Measurements from ENCODE around the gene NBPF3.
A peak's percentile ranks its signal among the peaks of the same experiment; 100 is the strongest.

The NBPF3 gene

DNA sequence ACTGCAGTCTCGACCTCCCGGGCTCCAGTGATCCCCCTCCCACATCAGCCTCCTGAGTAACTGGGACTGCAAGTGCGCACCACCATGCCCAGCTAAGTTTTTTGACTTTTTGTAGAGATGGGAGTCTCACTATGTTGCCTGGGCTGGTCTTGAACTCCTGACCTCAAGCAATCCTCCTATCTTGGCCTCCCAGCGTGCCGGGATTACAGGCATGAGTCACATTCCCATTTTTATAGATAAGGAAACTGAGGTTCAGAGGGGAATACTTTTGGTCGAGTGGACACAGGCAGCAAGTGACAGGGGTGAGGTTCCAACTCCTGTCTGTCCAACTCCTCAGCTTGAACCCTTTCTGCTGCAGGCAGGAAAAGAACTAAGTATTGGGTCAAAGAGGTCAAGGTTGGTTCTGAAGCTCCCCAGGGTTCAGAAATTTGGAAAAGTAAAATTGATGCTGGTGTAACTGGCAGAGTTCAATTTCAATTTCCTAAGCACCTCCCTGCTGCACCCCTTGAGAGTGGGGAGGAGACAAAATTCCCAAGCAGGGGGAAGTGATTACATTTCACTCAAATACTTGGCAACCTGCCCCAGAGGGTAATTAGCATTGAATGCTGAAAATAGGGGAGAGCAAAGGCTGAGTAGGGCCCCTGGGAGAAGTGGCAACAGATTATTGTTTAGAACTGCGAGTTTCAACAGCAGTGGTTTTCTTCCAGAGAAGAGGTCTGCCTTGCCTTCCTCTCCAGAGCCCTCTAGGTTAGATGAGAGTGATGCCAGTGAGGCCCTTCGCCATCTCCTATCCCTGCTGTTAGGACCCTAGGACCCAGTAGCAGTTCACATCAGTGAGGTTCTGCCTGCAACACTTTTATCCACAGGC is 51.8 kb downstream of the NBPF3 start:
- no peak for FAIRE-seq
- no peak for DNase-seq (ENCODE audit: insufficient read length, low spot score)

DNA sequence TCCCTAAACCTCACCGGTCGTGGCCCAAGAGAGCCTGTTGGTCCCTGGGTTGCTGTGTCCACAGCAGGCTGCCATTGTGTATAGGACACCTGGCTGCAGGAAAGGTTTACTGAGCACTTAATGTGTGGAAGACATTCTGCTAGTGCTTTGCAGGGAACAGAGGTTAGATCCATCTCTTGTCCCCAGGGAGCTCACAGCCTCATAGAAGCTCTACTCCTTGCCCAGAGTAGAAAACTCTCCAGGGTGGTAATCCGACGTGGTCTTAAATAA is 52.4 kb downstream of the NBPF3 start:
- no peak for DNase-seq (ENCODE audit: insufficient read length, low spot score)
- FAIRE-seq = no peak

- FAIRE-seq = no peak
- DNase-seq (ENCODE audit: insufficient read length, low spot score) = no peak
These were observed 54.3 kb downstream of the NBPF3 start for GRCh38 chr1:21494196-21494595.

DNA sequence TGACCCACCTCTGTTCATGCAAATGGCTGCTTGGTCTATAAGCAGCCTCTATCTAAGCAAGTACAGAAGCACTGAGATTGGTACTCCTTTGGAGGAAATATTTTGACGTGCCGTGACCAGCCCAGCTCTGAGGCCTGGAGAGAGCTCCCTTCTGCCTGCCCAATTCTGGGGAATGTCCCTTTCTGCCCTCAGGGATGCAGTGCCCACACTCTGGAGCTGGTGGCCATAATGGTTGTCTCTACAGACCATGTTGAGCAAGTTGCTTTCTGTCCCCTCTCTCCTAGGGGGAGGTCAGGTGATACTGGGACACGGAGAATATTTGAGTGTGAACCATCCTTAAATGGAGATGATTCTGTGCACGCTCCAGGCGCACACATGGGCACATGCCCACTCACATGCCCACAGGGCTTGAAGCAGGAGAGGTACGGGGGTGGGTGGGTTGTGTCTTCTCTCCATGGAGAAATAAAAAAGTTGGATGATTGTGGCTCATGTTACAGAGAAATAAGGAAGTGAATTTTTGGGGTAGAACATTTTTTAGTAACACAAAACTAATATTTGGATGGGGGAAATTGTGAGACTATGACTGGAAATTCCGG is 55.4 kb downstream of the NBPF3 start:
- no peak for DNase-seq (ENCODE audit: insufficient read length, low spot score)
- no peak for FAIRE-seq

GRCh38 chr1:21496063-21496462 is 56.1 kb downstream of the NBPF3 start:
- DNase-seq (ENCODE audit: insufficient read length, low spot score) (no peak), FAIRE-seq (no peak)

DNA sequence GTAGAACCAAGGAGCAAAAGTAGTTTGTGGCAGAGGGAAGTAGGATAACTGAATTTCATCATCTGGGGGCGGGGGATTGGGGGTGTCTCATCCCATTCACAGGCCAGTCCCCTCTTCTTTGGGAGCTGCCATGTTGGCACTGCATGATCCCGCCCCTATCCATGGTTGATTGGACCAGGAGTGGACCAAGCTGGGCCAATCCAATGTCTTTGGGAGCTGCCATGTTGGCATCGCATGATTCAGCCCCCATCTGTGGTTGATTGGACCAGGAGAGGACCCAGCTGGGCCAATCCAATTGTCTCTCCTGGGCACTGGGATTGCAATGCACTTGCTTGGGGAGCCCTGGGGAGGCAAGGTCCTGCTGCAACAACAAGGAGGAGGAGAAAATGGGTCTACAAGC is 56.9 kb downstream of the NBPF3 start:
- DNase-seq (ENCODE audit: insufficient read length, low spot score) (no peak), FAIRE-seq (no peak)

DNA sequence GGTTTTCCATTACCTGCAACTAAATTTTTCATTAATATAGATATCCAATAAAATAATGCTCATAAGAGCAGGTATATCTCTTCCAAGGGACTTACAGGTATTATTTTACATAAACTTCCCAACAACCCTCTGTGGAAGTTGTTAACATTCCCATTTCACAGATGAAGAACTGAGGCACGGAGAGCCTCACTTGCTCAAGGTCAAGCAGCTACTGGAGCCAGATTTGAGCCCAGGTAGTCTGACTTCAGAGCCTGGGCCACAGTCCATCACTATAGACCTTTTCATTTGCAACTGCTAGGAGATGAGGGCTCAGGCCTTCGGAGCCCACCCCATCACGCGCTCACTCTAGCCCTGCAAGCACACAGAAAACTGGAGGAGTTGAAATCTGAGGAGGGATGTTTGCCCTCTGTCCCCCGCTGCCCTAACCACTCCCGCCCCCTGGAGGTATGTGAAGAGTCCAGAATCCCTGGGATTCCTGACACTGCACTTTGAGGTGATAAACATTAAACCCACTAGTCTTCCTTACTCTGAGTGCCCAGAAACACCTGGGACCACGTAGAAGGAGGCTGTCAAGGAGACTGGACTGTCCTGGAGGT is 57.6 kb downstream of the NBPF3 start:
- no peak for FAIRE-seq
- no peak for DNase-seq (ENCODE audit: insufficient read length, low spot score)

DNA sequence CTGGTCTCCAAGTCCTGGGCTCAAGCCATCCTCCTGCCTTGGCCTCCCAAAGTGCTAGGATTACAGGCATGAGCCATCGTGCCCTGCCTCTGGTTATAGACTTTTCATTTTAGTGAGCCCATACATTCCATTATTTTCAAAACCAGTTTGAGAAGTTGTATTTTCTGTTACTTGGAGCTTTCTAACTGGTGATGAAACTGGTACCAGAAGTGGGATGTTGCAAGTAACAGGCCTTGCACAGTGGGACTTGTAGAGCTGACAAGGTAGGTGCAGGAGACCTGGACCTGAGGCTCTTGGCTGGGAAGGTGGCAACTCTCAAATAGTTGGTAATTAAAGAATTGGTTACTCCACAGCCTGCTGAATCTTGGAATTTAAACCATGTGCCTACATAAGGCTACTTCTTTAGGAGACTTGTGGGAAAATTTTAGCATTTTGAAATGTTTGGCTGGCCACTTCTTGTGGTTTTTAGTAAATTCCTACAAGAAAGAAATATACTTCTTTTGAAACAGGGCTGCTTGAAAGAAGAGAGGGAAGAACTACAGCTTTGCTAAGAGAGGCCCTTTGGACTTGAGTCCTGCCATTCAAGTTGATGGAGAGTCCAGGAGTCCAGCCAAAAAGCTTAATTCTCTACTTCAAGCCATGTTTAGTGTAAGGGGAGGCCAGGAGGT is 59.5 kb downstream of the NBPF3 start:
- FAIRE-seq (no peak), DNase-seq (ENCODE audit: insufficient read length, low spot score) (no peak)

DNA sequence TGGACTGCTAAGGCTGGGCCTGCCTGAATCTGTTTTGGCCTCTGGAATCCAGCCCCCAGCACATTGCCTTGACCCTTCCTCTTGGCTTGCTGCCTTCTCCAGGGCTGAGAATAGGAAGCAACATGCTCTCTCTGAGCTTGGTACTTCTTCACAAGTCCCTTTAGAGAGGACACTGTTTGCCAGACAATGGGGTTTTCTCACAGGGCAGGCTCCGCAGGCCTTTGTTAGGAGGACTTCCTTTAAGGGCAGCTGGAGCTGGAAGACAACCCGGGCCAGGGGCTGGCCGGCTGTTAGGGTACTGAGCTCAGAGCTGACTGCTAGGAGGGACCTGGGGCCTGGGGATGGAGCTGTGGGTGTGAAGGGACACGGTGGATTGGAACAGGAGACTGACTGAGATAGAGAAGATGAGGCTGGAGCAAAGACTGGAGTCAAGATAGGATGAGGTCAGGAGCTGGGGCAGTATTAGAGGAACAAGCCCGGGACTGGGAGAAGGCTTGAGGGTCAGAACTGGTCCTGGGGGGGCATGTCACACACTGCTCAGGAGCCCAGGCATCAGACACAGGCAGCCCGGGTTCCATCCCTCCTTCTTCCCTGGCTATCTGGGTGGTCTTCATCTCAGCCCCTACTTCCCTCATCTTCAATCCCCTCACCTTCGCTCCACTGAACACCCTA is 63.9 kb downstream of the NBPF3 start:
- FAIRE-seq (no peak), DNase-seq (ENCODE audit: insufficient read length, low spot score) (no peak)

DNA sequence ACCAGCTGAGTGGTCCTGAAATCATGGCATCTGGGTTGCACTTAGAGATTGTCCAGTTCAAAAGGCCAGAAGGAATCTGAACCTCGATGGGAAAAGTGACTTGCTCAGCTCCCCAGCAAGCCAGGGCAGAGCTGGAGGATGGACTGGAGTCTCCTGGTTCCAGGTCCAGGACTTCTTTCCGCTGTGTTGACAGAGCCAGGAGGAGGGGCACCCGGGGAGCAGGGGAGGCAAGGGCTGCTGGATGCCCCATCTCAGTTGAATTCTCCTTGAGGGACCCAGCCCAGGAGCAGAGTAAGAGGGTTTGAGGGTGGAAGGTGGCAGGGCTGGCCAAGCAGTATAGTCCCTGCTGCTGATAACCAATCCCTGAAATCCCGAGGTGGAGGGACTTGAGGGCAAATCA is 66.9 kb downstream of the NBPF3 start:
- no peak for FAIRE-seq
- DNase-seq (ENCODE audit: insufficient read length, low spot score) = no peak

GRCh38 chr1:21507511-21508270 is 67.8 kb downstream of the NBPF3 start:
- FAIRE-seq = no peak

GRCh38 chr1:21508580-21509350 is 68.8 kb downstream of the NBPF3 start:
- DNase-seq (ENCODE audit: insufficient read length, low spot score) (peak; percentile 79), FAIRE-seq (no peak)

More at GRCh38 chr1:21507511-21508270, 67.8 kb downstream of the NBPF3 start:
- no peak for DNase-seq (ENCODE audit: insufficient read length, low spot score)

- FAIRE-seq = no peak
- DNase-seq (ENCODE audit: insufficient read length, low spot score) = no peak
These were observed 69.6 kb downstream of the NBPF3 start, which contains the start of gene ALPL for GRCh38 chr1:21509351-21510112. Gene ALPL, plus strand, starts transcription at chr1:21509423. Its CDS starts 44,659 bp downstream, at chr1:21554082.

DNA sequence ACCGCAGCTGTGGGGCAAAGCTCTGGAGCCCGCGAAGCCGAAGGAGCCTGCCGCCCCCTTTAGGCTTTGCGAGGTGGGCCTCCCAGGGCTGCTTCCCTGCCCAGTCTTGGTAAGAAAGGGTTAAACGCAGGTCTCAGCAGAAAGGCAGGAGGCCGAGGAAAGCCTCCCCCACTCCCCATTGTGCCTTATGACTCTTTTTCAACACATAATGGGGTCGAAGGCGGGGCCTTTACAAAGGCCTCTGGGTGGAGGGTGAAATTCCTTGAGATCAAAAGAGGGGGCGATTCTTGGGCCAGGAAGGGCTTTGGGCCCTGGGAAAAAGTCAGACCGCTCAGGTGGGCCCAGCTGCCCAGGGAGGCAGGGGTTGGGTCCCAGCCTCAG is 70.2 kb downstream of the NBPF3 start:
- no peak for DNase-seq (ENCODE audit: insufficient read length, low spot score)
- no peak for FAIRE-seq

DNA sequence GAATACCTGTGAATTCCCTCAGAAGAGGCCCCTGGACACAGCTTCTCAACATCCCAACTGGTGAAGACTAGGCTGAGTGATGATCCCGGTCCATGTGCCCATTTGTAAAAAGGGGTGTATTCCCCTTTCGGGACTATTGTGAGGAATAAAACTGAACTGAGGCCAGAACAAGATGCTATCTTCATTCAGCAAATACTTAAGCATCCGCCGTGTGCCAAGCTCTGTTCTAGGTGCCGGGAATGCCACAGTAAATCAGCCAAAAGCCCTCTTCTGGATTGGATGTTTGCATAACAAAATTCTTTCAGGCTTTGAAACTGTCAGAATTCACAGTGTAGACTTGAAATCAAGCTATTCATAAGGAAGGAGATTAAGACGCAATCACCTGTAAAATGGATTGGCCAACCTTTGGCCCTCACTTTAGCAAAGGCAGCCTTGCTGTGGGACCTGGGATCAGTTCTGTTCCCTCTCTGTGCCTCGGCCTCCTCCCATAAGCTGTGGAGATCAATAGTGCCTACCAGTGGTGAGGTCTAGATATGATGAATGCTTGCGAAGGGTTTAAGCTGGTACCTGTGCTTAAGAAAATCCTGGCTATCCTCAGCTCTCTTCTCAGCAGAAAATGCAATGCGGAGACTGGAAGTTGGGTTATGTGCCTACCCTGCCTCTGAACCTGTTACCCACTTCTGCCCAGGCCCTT is 71.1 kb downstream of the NBPF3 start:
- FAIRE-seq (no peak), DNase-seq (ENCODE audit: insufficient read length, low spot score) (no peak)

DNA sequence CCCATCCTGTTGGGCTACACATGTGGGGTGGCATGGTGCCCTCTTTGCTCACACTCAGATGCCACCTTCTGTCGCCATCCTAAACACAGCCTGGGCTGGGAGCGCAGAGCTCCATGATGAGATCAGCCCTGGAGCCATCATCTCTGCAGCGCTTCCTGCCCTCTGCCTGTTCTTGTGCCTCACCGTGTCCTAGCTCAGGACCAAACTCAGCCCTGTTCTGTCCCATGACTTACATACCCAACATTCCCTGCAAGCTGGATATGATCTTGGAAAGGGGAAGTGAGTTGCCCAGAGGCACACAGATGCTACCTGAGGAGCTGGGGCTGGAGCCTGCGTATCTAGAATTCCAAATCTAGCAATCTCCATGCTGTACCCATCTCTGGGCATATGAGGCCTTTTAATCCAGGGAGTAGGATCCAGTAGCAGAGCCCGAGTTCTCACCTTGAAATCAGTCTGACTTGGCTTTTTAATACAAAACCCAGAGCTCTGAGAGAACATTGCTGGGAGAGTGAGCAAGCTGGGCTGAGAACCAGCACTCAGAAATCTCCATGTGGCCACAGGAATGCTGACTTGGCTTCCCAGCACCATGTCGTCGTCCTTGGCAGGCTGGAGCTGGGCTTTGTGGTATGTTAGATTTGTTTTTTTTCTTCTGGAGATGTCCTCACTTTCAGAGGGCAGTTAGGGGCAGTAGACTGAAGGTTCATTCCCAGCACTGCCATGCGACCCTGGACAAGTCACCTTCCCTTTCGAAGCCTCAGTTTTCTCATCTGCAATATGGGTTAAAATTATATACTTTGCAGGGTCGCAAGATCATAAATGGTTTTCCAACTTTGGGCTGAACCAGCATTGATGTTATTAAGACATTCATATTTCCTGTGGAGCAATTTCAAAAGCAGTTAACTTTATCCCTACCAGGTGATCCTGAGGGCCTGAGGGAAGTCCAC is 71.9 kb downstream of the NBPF3 start:
- no peak for DNase-seq (ENCODE audit: insufficient read length, low spot score)

DNA sequence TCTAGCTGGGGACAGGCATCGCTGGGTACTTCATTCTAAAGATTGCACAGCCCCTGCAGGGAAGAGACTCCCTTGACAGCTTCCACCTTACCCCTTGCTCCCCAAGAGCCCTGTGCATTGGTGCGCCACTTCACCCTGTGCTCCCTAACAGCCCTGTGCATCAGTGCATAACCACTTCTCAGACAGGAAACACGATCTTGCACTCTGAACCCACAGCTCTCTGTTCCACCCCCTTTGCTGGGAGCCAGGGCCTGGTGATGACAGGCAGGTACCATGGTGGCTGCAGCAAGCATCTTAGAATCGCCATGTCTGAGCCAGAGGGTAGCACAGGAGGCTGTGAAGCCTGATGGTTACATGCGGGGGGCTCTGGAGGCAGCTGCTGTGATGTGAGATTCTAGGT is 74.3 kb downstream of the NBPF3 start:
- peak; percentile 96 for FAIRE-seq

More for the DNA sequence above, 71.9 kb downstream of the NBPF3 start:
- FAIRE-seq = no peak

More for the DNA sequence above, 74.3 kb downstream of the NBPF3 start:
- peak; percentile 72 for DNase-seq (ENCODE audit: insufficient read length, low spot score)

All from GM19239 (cell line).